Measurements from ENCODE around the gene MAML2.
A peak's percentile ranks its signal among the peaks of the same experiment; 100 is the strongest.

Gene MAML2

DNA sequence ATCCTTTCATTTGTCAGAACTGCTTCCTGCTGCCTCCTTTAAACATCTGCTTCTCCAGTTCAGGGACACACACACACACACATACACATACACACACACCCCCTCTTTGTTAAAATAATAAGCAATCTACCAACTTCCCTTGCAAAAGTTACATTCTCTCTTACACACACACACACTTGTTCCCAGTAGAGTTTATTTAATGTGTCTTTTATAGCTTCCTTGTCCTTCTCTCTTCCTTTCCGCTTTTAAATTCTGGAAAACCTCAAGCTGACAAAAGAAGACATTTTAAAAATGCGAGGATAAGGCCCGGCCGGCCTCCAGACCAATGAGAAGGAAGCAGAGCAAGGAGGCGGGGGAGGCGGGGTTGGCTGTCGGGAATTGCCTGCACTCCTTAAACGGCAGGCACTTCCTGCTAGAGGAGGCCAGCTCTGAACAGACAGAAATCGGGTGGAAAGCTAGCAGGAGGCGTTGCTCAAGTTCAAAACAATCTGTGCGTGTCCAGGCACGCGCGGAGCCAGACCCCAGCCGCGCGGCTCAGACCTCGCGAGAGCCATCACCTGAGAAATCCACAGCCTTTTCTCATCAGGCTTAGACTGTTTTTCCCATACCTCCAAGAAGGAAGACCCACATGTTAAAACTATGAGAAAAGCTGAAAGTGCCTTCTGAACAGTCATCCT is 99.9 kb downstream of the MAML2 start:
- DNase-seq (ENCODE audit: low read depth in 2 of 2, low spot score in 1 of 2), result peak in 1 of 2 donors; percentile 47

DNA sequence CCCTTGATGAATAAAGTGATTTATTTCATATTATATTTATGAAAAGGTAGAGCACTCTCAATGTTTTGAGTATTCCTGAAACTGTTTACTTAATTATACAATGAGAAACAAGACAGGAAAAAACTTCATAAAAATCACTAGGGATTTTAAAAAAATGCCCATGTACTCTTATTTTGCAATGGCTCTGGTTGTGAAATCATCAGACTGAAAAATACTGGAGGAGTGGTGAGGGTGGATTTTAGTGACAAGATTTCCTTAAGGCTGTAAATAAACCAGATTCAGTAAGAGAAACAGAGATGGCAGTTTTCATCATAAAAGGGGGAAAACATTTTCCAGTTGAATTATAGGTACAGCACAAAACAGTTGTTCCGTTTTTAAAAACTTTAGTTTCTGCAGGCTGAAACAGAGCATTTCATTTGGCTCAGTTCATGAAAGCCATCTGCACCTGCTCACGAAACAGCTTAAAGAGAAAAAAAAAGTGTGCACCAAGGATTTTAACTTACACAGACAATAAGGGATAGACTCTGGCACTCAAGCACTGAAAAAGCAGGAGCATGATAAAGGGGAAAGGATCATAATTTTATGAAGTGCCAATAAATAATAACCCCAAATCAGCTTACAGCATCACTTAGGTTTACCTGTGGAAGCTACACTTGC is 100.7 kb downstream of the MAML2 start:
- no peak for DNase-seq (ENCODE audit: low read depth in 2 of 2, low spot score in 1 of 2)

DNA sequence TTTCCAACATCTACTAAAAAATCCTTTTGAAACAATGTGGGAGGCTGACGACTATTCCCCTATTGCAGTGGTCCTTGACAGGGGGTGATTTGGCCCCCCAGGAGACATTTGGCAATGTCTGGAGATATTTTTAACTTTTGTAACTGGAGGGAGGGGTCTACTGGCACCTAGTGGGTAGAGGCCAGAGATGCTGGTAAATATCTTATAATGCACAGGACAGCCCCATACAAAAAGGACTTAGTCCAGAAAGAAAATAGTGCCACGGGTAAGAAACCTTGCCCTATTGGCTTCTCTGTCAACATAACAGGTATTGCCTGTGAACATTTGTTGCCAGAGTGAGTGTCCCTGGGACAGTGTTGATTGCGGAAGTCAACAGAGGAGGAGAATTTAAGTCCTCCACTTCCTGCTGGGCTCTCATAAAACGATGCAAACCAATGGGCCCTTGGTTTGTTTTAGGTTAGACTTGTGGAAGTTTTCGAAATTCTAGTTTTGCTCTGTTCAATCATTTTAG is 101.6 kb downstream of the MAML2 start:
- no peak for DNase-seq (ENCODE audit: low read depth in 2 of 2, low spot score in 1 of 2)

GRCh38 chr11:96238563-96239135 is 104.3 kb downstream of the MAML2 start:
- no peak for DNase-seq (ENCODE audit: low read depth in 2 of 2, low spot score in 1 of 2)

GRCh38 chr11:96237766-96238266 is 105.2 kb downstream of the MAML2 start:
- DNase-seq (ENCODE audit: low read depth in 2 of 2, low spot score in 1 of 2), result no peak

GRCh38 chr11:96235751-96236150 is 107.2 kb downstream of the MAML2 start:
- DNase-seq (ENCODE audit: low read depth in 2 of 2, low spot score in 1 of 2), result no peak

DNA sequence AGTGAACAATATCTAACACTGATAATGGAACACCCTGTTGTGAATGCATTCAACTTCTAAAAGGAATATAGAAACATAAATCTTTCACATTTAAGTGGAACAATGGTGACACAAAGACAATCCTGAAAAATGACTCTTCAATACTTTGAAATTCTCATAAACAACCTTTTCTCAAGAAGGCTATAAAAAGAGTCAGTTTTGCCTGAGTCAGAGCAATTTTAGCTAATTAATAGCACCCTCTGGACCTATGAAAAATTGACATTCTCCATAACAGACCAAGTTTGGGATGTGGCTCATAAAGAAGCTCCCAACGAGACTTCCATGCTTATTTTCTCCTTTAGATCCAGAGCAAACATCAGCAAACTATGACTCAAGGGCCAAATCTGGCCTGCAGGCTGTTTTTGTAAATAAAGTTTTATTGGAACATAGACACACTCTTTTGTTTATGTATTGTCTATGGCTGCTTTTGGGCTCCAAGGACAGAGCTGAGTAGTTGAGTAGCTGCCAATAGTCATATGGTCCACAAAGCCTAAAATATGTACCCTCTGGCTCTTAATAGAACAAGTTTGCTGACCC is 108.0 kb downstream of the MAML2 start:
- DNase-seq (ENCODE audit: low read depth in 2 of 2, low spot score in 1 of 2), result no peak

DNA sequence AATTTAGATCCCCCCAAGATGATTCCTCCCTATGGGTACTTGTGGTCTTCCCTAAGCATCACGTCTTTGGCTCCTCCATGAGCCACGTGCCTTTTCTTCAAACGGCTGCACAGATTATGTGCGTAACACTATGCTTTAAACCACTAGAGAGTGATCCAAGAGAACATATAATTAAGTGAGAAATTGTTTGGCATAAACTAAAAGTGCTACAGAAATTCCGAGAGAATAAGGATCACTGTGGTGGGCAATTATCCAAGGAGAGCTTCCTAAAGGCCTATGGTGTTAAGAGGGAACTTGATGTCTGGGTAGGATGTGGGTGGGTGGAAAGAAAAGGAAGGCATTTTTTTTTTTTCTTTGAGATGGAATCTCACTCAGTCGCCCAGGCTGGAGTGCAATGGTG is 110.9 kb downstream of the MAML2 start:
- no peak for DNase-seq (ENCODE audit: low read depth in 2 of 2, low spot score in 1 of 2)

- no peak for DNase-seq (ENCODE audit: low read depth in 2 of 2, low spot score in 1 of 2)
Observed at GRCh38 chr11:96230686-96231085, 112.3 kb downstream of the MAML2 start.

GRCh38 chr11:96229354-96229977 is 113.5 kb downstream of the MAML2 start:
- DNase-seq (ENCODE audit: low read depth in 2 of 2, low spot score in 1 of 2), result no peak

GRCh38 chr11:96228910-96229309 is 114.1 kb downstream of the MAML2 start:
- no peak for DNase-seq (ENCODE audit: low read depth in 2 of 2, low spot score in 1 of 2)

- DNase-seq (ENCODE audit: low read depth in 2 of 2, low spot score in 1 of 2), result no peak
Observed at GRCh38 chr11:96228473-96228891, 114.5 kb downstream of the MAML2 start.

DNA sequence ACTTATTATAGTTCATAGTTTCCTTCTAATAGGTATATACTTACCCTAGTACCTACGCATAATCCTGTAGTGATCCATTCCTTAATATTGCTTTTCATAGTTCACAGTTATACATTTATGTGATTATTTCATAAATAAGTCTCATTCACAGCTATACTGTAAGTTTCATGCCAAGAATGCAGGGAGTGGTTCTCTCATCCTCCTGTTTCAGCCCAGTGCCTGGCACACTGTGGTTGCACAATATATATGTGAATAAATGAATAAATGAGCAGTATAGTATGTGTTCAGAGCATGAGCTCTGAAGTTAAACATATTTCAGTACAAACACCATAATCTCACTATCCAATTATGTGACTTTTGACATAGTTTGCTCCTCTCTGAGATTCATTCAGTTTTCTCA is 115.8 kb downstream of the MAML2 start:
- no peak for DNase-seq (ENCODE audit: low read depth in 2 of 2, low spot score in 1 of 2)

DNA sequence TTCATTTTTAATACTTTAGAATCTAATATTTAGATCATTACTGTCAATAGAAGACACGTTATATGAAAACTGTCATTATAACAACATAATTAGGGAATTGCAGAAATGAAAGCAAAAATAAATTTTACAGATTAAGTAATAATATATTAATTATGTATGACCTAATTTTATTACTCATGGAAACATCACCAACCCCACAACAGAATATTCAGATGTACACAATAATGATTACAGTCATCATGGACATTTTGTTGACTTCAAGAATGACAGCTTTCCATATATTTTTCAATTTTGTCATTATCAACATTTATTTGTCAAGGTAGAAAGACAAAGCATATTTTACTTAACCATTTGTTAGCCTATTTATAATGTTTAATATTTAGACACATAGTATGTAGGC is 119.9 kb downstream of the MAML2 start:
- DNase-seq (ENCODE audit: low read depth in 2 of 2, low spot score in 1 of 2), result no peak

DNA sequence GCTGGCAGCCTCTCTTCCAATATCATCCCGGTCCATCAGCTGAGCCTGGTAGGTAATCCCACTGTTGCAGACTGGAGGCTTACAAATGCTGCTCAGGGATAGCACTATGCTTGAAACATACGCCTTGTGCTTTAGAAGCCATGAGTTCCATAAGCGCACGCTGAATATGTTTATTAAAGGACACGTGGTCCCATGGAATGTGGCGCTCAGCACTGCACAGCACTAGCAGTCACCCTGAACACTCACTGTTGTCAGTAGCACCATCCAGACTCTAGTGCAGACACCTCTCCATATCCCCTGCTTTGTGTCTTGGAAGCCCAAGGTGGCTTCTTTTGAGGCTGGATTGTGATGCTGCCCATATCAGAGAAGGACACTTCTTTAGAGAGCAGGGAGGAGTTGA is 120.9 kb downstream of the MAML2 start:
- no peak for DNase-seq (ENCODE audit: low read depth in 2 of 2, low spot score in 1 of 2)

DNA sequence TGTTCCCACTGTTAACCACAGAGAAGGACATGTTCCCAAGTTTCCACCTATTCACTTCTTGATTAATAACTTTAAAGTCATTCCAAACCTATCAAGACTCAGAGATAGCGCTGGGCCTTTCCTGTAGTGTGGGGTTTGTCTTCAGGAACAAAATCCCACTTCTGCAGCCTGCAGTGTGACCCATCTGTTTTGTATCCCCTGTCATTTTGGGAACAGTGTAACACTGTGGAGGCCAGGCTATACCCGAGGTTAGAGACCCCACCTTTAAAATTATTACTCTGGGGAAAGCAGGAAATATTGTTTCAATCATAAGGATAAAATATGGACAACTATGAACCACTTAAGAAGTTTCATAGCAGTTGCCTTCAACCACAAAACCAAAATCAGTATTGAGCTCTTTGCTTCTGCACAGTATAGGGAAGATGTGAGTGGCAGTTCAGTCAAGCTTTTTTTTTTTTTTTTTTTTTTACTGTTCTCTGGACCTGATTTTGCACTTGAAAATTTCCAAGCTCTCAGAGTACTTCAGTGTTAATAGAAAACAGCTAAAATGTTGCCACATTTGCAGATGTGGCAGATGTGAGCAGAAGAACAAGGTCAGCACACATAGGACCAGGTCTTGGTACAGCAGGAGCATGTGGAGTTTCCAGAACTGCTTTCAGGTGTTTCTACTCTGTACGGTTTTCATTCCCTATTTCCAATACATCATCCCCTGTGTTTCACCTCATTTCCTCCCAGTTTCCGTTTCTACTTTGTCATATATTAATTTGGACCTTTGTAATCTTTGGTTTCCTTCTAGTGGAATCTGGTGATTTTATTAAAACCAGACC is 121.5 kb downstream of the MAML2 start:
- no peak for DNase-seq (ENCODE audit: low read depth in 2 of 2, low spot score in 1 of 2)

DNA sequence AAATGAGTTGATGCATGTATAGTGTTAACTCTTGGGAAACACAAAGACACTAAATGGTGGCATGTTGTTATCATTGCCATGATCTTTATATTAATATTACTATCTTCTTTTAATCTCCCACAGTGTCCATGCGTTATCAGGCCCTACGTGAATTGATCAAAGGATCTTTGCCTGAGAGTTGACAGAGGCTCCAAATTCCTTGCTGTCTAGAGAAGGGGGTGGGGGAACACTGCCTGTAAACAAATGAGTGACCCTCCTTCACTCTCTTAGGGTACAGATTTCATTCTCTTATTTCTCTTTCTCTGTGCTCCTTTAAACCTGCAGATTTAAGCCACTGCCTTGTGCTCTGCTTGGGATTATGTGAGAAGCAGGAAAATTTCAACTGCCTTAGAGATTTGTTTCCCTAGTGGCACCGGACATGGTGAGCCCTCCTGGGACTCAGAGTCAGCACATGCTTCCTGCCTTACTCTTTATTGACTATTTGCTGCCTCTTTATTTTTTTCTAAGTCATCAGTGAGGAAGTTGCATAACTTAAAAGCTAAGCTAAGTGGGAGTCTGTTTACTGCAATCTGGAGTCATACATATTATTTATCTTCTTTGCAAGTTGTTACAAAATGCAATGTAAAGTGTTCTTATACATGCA is 122.9 kb downstream of the MAML2 start:
- no peak for DNase-seq (ENCODE audit: low read depth in 2 of 2, low spot score in 1 of 2)

GRCh38 chr11:96218901-96219300 is 124.1 kb downstream of the MAML2 start:
- no peak for DNase-seq (ENCODE audit: low read depth in 2 of 2, low spot score in 1 of 2)

GRCh38 chr11:96218006-96218405 is 125.0 kb downstream of the MAML2 start:
- no peak for DNase-seq (ENCODE audit: low read depth in 2 of 2, low spot score in 1 of 2)

DNA sequence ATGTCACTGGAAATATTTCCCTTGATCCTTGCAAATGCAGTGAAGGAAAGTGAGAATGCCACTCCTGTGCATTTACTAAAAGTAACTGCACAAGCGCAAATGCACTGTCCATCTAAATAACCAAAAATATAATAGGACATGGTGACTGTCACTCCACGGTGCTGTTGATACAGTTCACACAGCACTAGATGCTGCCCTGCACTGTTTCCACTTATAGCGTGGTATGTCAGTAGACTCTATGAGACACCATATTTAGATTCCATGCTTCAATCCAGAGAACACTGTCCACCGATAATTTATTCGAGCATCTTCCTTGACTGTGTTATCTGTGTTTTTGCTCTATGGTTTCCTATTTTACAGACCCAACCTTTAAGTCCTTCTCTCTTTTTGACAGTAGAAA is 125.8 kb downstream of the MAML2 start:
- DNase-seq (ENCODE audit: low read depth in 2 of 2, low spot score in 1 of 2), result no peak
